ENCODE data around the gene CHMP6. TPM values are rescaled to one million over a fixed set of nuclear protein-coding genes. Genes with fewer than 3 reads are reported as not detected.
A peak's percentile ranks its signal among the peaks of the same experiment; 100 is the strongest.

CHMP6 gene
- total RNA-seq = 10 to 100 TPM; 15.9 to 19.4 TPM

GRCh38 chr17:80991645-80992076 is at the start of gene CHMP6:
Gene CHMP6 (plus strand): TSS chr17:80991841. CDS start chr17:80991919, 78 bp downstream.
- ATAC-seq (peak; percentile 49), DNase-seq (peak; percentile 83)
- POLR2A ChIA-PET = interaction anchor here (0.8 kb wide), 1 partner anchor 447 kb away, joined by 3 read pairs; the partner anchor contains the start of gene RPTOR
- H3K27ac Mint-ChIP-seq = peak within 1 kb of the TSS; percentile 74
- no peaks in the 10 kb centered on the region for H3K9me3 Mint-ChIP-seq (ENCODE audit: low read depth)
- CTCF ChIA-PET = interaction anchor here (1.0 kb wide), 1 partner anchor 13 kb away, joined by 3 read pairs; no protein-coding TSS in a partner anchor
- H3K4me3 Mint-ChIP-seq = peak within 1 kb of the TSS; percentile 69
- peaks cover 3% of the 10 kb centered on the region for H3K27me3 Mint-ChIP-seq
- peaks cover 10% of the 10 kb centered on the region for H3K36me3 Mint-ChIP-seq (ENCODE audit: low read depth)
- intact Hi-C loops (cut with DNase I, micrococcal nuclease) = loop anchor here in 1 of 2 experiments (1.0 to 5.0 kb wide), 9 partner anchors 43 to 890 kb away; partner anchors contain the start of genes BAIAP2, ENDOV, GAA and NDUFAF8
- peaks cover 21% of the 10 kb centered on the region for H3K4me1 Mint-ChIP-seq

DNA sequence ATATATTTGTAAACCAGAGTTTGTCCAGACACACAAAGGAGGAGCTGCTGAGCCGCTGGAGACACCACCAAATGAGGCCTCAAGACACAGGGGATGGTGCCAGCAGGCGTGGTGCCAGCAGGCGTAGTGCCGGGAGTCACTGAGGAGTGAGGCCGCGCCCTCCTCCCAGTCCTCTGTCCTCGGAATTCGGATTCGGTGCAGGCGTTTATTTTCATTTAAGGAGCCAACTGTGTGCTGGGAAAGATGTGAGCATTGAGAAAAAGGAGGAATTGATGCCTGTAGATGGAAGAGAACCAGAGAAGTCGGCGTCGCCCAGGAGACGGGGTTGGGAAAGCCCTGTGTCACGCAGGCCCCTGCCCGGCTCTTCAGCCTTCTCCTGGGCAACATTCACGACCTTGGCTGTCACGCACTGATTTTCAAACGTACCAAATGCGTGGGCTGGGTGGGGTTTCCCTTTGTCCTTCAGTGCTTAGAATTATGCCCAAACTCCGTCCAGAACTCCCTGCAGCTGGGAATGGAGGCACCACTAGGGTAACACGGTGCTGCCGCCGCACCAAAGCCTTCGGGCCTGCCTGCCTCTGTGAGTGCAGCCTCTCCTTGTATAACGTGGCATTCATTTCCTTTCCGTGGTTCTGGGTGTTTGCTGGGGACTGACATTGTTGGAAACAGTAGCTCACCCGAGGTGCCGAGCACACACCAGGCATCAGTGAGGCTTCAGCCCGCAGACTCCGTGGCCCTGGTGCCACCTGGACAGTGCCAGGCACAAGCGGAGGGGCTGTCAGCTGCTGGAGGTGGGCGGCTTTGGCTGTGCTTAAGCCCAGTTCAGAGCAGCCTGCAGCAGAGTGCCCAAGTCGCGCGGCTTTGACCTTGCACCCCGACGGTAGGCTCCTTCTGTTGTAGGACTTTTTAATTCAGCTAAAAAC is 49.0 kb upstream of the CHMP6 start:
- intact Hi-C loops (cut with DNase I, micrococcal nuclease) = no loop called here
- POLR2A ChIA-PET = no interaction called here
- Mint-ChIP-seq H3K4me3 (no peak overlapping the region), H3K27ac (no peak overlapping the region), H3K4me1 (peaks cover 18% of the 10 kb centered on the region), H3K36me3 (ENCODE audit: low read depth) (peaks cover 33% of the 10 kb centered on the region), H3K9me3 (ENCODE audit: low read depth) (no peaks in the 10 kb centered on the region), H3K27me3 (no peaks in the 10 kb centered on the region)
- no peak for DNase-seq
- ATAC-seq = no peak
- CTCF ChIA-PET = no interaction called here

- H3K27ac Mint-ChIP-seq = no peak overlapping the region
- H3K27me3 Mint-ChIP-seq = no peaks in the 10 kb centered on the region
- ChIA-PET POLR2A (no interaction called here), CTCF (interaction anchor here (1.0 kb wide), 1 partner anchor 517 kb away, joined by 3 read pairs; no protein-coding TSS in a partner anchor)
- intact Hi-C loops (cut with DNase I, micrococcal nuclease) = no loop called here
- no peak for ATAC-seq
- H3K9me3 Mint-ChIP-seq (ENCODE audit: low read depth) = no peaks in the 10 kb centered on the region
- H3K4me3 Mint-ChIP-seq = no peak overlapping the region
- peaks cover 30% of the 10 kb centered on the region for H3K36me3 Mint-ChIP-seq (ENCODE audit: low read depth)
- DNase-seq = no peak
- peaks cover 10% of the 10 kb centered on the region for H3K4me1 Mint-ChIP-seq
Measured at GRCh38 chr17:80943346-80944145, 48.1 kb upstream of the CHMP6 start.

DNA sequence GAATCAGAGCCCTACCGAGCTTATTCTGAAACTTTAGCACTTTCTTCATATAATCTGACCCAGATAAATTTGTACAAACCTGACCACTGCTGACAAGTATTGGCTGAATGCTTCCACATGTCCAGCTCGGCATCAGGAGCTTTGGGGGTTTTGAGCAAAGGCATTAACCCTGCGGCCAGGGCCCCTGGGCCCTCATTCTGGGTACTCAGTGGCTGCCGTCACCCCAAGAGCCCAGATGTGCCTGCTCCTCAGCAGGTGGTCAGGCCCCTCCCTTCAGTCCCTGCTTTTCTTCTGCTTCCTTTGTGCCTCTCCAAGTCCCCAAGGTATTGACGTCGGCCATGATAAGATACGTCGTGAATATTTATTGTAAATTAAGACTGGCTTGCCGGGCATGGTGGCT is 47.3 kb upstream of the CHMP6 start:
- Mint-ChIP-seq H3K4me1 (peaks cover 2% of the 10 kb centered on the region), H3K36me3 (ENCODE audit: low read depth) (peaks cover 24% of the 10 kb centered on the region), H3K4me3 (no peak overlapping the region), H3K9me3 (ENCODE audit: low read depth) (no peaks in the 10 kb centered on the region), H3K27me3 (no peaks in the 10 kb centered on the region), H3K27ac (no peak overlapping the region)
- CTCF ChIA-PET = interaction anchor here (1.0 kb wide), 1 partner anchor 517 kb away, joined by 3 read pairs; no protein-coding TSS in a partner anchor
- DNase-seq (no peak), ATAC-seq (no peak)
- POLR2A ChIA-PET = interaction anchor here (0.7 kb wide), 1 partner anchor 36 kb away, joined by 7 read pairs; no protein-coding TSS in a partner anchor
- intact Hi-C loops (cut with DNase I, micrococcal nuclease) = no loop called here

- no peaks in the 10 kb centered on the region for H3K4me1 Mint-ChIP-seq
- ChIA-PET POLR2A (no interaction called here), CTCF (no interaction called here)
- H3K27me3 Mint-ChIP-seq = no peaks in the 10 kb centered on the region
- DNase-seq (no peak), ATAC-seq (no peak)
- no peak overlapping the region for H3K4me3 Mint-ChIP-seq
- peaks cover 24% of the 10 kb centered on the region for H3K36me3 Mint-ChIP-seq (ENCODE audit: low read depth)
- no peak overlapping the region for H3K27ac Mint-ChIP-seq
- intact Hi-C loops (cut with DNase I, micrococcal nuclease) = no loop called here
- no peaks in the 10 kb centered on the region for H3K9me3 Mint-ChIP-seq (ENCODE audit: low read depth)
Measured at GRCh38 chr17:80945736-80946135, 45.9 kb upstream of the CHMP6 start.

GRCh38 chr17:80946449-80946848 is 45.2 kb upstream of the CHMP6 start:
- DNase-seq = no peak
- POLR2A ChIA-PET = no interaction called here
- H3K4me1 Mint-ChIP-seq = no peaks in the 10 kb centered on the region

GRCh38 chr17:80947200-80947940 is 44.3 kb upstream of the CHMP6 start:
- H3K9me3 Mint-ChIP-seq (ENCODE audit: low read depth) = no peaks in the 10 kb centered on the region
- POLR2A ChIA-PET = no interaction called here
- CTCF ChIA-PET = interaction anchor here (0.5 kb wide), 1 partner anchor 34 kb away, joined by 3 read pairs; no protein-coding TSS in a partner anchor
- no peak overlapping the region for H3K27ac Mint-ChIP-seq
- H3K4me3 Mint-ChIP-seq = no peak overlapping the region
- DNase-seq (no peak), ATAC-seq (no peak)
- no peaks in the 10 kb centered on the region for H3K4me1 Mint-ChIP-seq
- H3K27me3 Mint-ChIP-seq = no peaks in the 10 kb centered on the region
- H3K36me3 Mint-ChIP-seq (ENCODE audit: low read depth) = peaks cover 23% of the 10 kb centered on the region
- intact Hi-C loops (cut with DNase I, micrococcal nuclease) = no loop called here

More at GRCh38 chr17:80946449-80946848, 45.2 kb upstream of the CHMP6 start:
- H3K9me3 Mint-ChIP-seq (ENCODE audit: low read depth) = no peaks in the 10 kb centered on the region
- intact Hi-C loops (cut with DNase I, micrococcal nuclease) = no loop called here
- H3K27me3 Mint-ChIP-seq = no peaks in the 10 kb centered on the region
- H3K4me3 Mint-ChIP-seq = no peak overlapping the region
- no peak for ATAC-seq
- peaks cover 26% of the 10 kb centered on the region for H3K36me3 Mint-ChIP-seq (ENCODE audit: low read depth)
- H3K27ac Mint-ChIP-seq = no peak overlapping the region
- CTCF ChIA-PET = interaction anchor here (0.5 kb wide), 1 partner anchor 33 kb away, joined by 3 read pairs; no protein-coding TSS in a partner anchor

GRCh38 chr17:80948019-80948975 is 43.3 kb upstream of the CHMP6 start:
- POLR2A ChIA-PET = no interaction called here

GRCh38 chr17:80948976-80949450 is 42.6 kb upstream of the CHMP6 start:
- DNase-seq = no peak
- no peak overlapping the region for H3K4me3 Mint-ChIP-seq
- CTCF ChIA-PET = no interaction called here
- ATAC-seq = no peak
- intact Hi-C loops (cut with DNase I, micrococcal nuclease) = no loop called here
- H3K9me3 Mint-ChIP-seq (ENCODE audit: low read depth) = no peaks in the 10 kb centered on the region
- no peak overlapping the region for H3K27ac Mint-ChIP-seq
- H3K36me3 Mint-ChIP-seq (ENCODE audit: low read depth) = peaks cover 25% of the 10 kb centered on the region
- POLR2A ChIA-PET = no interaction called here
- H3K4me1 Mint-ChIP-seq = no peaks in the 10 kb centered on the region
- no peaks in the 10 kb centered on the region for H3K27me3 Mint-ChIP-seq

More at GRCh38 chr17:80948019-80948975, 43.3 kb upstream of the CHMP6 start:
- CTCF ChIA-PET = no interaction called here
- intact Hi-C loops (cut with DNase I, micrococcal nuclease) = no loop called here
- DNase-seq (no peak), ATAC-seq (no peak)
- Mint-ChIP-seq H3K4me3 (no peak overlapping the region), H3K4me1 (no peaks in the 10 kb centered on the region), H3K9me3 (ENCODE audit: low read depth) (no peaks in the 10 kb centered on the region), H3K27ac (no peak overlapping the region), H3K36me3 (ENCODE audit: low read depth) (peaks cover 25% of the 10 kb centered on the region), H3K27me3 (no peaks in the 10 kb centered on the region)
